ENCODE data around the gene GRIK5. TPM values are rescaled to one million over a fixed set of nuclear protein-coding genes. Genes with fewer than 3 reads are reported as not detected.

Gene GRIK5
- total and polyA plus RNA-seq, 7 experiments from 2014 or later: 0.09 to 3.5 (median 0.74) TPM; not detected in 1

DNA sequence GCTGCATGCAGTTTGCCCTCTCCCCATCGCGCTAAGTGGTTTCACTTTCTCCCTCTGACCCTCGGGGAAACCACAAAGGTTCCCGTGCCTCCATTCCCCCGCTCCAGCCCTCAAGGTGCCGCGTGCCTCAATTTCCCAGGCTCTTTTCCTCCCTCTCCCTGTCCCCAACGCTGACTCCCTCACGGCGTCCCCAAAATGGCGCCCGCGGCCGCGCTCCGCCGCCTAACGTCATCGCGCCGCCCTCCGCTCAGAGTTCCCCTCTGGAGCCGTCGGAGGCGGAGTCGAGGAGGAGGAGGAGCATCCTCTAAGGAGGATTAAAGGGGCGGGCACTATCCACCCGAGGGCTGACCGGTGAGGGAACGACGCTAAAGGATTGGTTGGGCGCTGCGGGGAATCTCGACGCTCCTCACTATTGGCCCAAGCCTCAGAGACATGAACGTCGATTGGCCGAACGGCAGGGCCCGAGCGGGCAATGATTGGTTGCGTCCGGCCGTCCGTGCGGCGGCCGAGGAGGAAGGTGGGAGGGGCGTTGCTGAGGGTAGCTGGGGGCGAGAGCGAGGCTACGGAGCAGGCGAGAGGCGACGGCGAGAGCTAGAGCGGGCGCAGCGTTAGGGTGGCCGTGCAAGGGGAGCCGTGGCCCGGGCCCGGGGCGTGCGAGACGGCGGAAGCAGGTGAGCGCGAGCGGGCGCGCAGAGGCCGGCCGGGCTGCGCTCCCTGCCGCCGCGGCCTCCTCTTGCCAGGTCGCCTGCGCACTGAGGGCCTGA is 5.8 kb upstream of the GRIK5 start, which contains the start of gene ZNF574:
Gene ZNF574 (plus strand): TSS at position 551 of the 764 bp plus-strand sequence. CDS start 2,441 bp downstream, outside the sequence.
- peaks cover 0 to 13% (median 0%) of the 10 kb centered on the region in 5 donors for H3K27me3 Mint-ChIP-seq
- ATAC-seq (peak; percentile 98), DNase-seq (peak; percentile 91 to 99 (median 98))
- Histone ChIP-seq H3K4me3 (ENCODE audit: low read length) (peak within 1 kb of the TSS; percentile 70), H3K9me3 (ENCODE audit: control insufficient read depth in 2 of 3, low read length in 3 of 3) (no peaks in the 10 kb centered on the region), H3K27me3 (ENCODE audit: control insufficient read depth in 2 of 2, insufficient read depth in 2 of 2, low read length in 2 of 2) (no peaks in the 10 kb centered on the region), H3K4me1 (ENCODE audit: control insufficient read depth in 2 of 2, insufficient read depth in 2 of 2, low read length in 2 of 2) (peaks cover 19 to 24% of the 10 kb centered on the region in 2 donors), H3K36me3 (ENCODE audit: control insufficient read depth in 2 of 3, insufficient read depth in 3 of 3, low read length in 3 of 3) (peaks cover 0 to 30% (median 0%) of the 10 kb centered on the region in 3 experiments), H3K27ac (ENCODE audit: low read depth, low read length) (peak within 1 kb of the TSS; percentile 97)
- peak within 1 kb of the TSS; percentile 92 to 100 (median 98) for H3K4me3 Mint-ChIP-seq
- intact Hi-C loops (cut with micrococcal nuclease): loop anchor here (1.0 to 10.0 kb wide), 13 partner anchors 57 to 347 kb away; partner anchors contain the start of genes ARHGEF1 (in 2 of the 2), MEGF8 (in 2 of the 2), POU2F2 (in 2 of the 2) and RABAC1 (in 2 of the 2)
- H3K4me1 Mint-ChIP-seq: peaks cover 26 to 44% (median 38%) of the 10 kb centered on the region in 7 donors
- H3K36me3 Mint-ChIP-seq: peaks cover 0 to 13% (median 0%) of the 10 kb centered on the region in 5 donors
- peak within 1 kb of the TSS; percentile 99 to 100 (median 100) for H3K27ac Mint-ChIP-seq
- no peaks in the 10 kb centered on the region for H3K9me3 Mint-ChIP-seq
- POLR2A ChIA-PET: interaction anchor here (0.5 to 1.7 kb wide), 10 partner anchors 9 to 1728 kb away, joined by 3 to 6 read pairs (median 3); partner anchors contain the start of genes C19orf47 and PLD3
- CTCF ChIA-PET: interaction anchor here (0.6 kb wide), 1 partner anchor 1762 kb away, joined by 3 read pairs; no protein-coding TSS in a partner anchor

DNA sequence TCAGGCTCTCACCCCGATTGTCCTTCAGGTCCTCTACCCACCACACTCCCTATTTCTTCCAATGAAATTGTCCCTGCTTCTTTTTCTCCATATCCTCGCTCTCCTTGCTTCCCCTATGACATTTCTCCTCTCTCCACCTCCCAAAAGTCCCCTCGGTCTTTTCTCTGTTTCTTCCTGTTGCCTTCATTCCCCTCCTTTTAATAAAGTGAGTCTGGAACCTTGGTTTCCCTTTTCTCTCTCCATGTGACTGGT is 5.3 kb upstream of the GRIK5 start:
- H3K27me3 ChIP-seq (ENCODE audit: control insufficient read depth in 2 of 2, insufficient read depth in 2 of 2, low read length in 2 of 2): no peaks in the 10 kb centered on the region
- peak overlapping the region; percentile 92 to 100 (median 98) for H3K4me3 Mint-ChIP-seq
- ATAC-seq: peak; percentile 0
- peak overlapping the region; percentile 70 for H3K4me3 ChIP-seq (ENCODE audit: low read length)
- peak overlapping the region; percentile 99 to 100 (median 100) for H3K27ac Mint-ChIP-seq
- H3K27me3 Mint-ChIP-seq: peaks cover 0 to 18% (median 3%) of the 10 kb centered on the region in 5 donors
- ChIA-PET POLR2A (no interaction called here), CTCF (no interaction called here)
- intact Hi-C loops (cut with micrococcal nuclease): loop anchor here (1.0 to 10.0 kb wide), 8 partner anchors 57 to 347 kb away; partner anchors contain the start of genes ARHGEF1 (in 2 of the 2), ATP1A3 (in 1 of the 2), POU2F2 (in 1 of the 2) and RABAC1 (in 1 of the 2)
- H3K9me3 ChIP-seq (ENCODE audit: control insufficient read depth in 2 of 3, low read length in 3 of 3): no peaks in the 10 kb centered on the region
- DNase-seq: peak in 1 of 9 donors; percentile 15
- peaks cover 0 to 12% (median 0%) of the 10 kb centered on the region in 5 donors for H3K36me3 Mint-ChIP-seq
- H3K36me3 ChIP-seq (ENCODE audit: control insufficient read depth in 2 of 3, insufficient read depth in 3 of 3, low read length in 3 of 3): peaks cover 0 to 25% (median 0%) of the 10 kb centered on the region in 3 experiments
- peaks cover 19 to 24% of the 10 kb centered on the region in 2 donors for H3K4me1 ChIP-seq (ENCODE audit: control insufficient read depth in 2 of 2, insufficient read depth in 2 of 2, low read length in 2 of 2)
- peaks cover 26 to 49% (median 38%) of the 10 kb centered on the region in 7 donors for H3K4me1 Mint-ChIP-seq
- H3K27ac ChIP-seq (ENCODE audit: low read depth, low read length): peak overlapping the region; percentile 97
- no peaks in the 10 kb centered on the region for H3K9me3 Mint-ChIP-seq

GRCh38 chr19:42074513-42075363 is 4.7 kb upstream of the GRIK5 start:
- Histone ChIP-seq H3K36me3 (ENCODE audit: control insufficient read depth in 2 of 3, insufficient read depth in 3 of 3, low read length in 3 of 3) (peaks cover 0 to 20% (median 0%) of the 10 kb centered on the region in 3 experiments), H3K27me3 (ENCODE audit: control insufficient read depth in 2 of 2, insufficient read depth in 2 of 2, low read length in 2 of 2) (no peaks in the 10 kb centered on the region), H3K4me1 (ENCODE audit: control insufficient read depth in 2 of 2, insufficient read depth in 2 of 2, low read length in 2 of 2) (peaks cover 19 to 24% of the 10 kb centered on the region in 2 donors), H3K27ac (ENCODE audit: low read depth, low read length) (peak overlapping the region; percentile 97), H3K4me3 (ENCODE audit: low read length) (peak overlapping the region; percentile 70), H3K9me3 (ENCODE audit: control insufficient read depth in 2 of 3, low read length in 3 of 3) (no peaks in the 10 kb centered on the region)
- DNase-seq: peak in 3 of 9 donors; percentile 11 to 45 (median 21)
- Mint-ChIP-seq H3K4me3 (peak overlapping the region; percentile 92 to 100 (median 98)), H3K4me1 (peaks cover 26 to 50% (median 38%) of the 10 kb centered on the region in 7 donors), H3K36me3 (peaks cover 0 to 10% (median 0%) of the 10 kb centered on the region in 5 donors), H3K9me3 (no peaks in the 10 kb centered on the region), H3K27ac (peak overlapping the region; percentile 99 to 100 (median 100)), H3K27me3 (peaks cover 0 to 21% (median 4%) of the 10 kb centered on the region in 5 donors)
- no peak for ATAC-seq
- intact Hi-C loops (cut with micrococcal nuclease): loop anchor here (1.0 to 10.0 kb wide), 8 partner anchors 58 to 348 kb away; partner anchors contain the start of genes ARHGEF1 (in 2 of the 2), ATP1A3 (in 1 of the 2), POU2F2 (in 1 of the 2) and RABAC1 (in 1 of the 2)
- ChIA-PET POLR2A (no interaction called here), CTCF (no interaction called here)

GRCh38 chr19:42071247-42071646 is 1.2 kb upstream of the GRIK5 start:
- Histone ChIP-seq H3K27ac (ENCODE audit: low read depth, low read length) (no peak overlapping the region), H3K4me1 (ENCODE audit: control insufficient read depth in 2 of 2, insufficient read depth in 2 of 2, low read length in 2 of 2) (peaks cover 6 to 8% of the 10 kb centered on the region in 2 donors), H3K4me3 (ENCODE audit: low read length) (no peak overlapping the region), H3K9me3 (ENCODE audit: control insufficient read depth in 2 of 3, low read length in 3 of 3) (no peaks in the 10 kb centered on the region), H3K27me3 (ENCODE audit: control insufficient read depth in 2 of 2, insufficient read depth in 2 of 2, low read length in 2 of 2) (peaks cover 0 to 2% of the 10 kb centered on the region in 2 donors), H3K36me3 (ENCODE audit: control insufficient read depth in 2 of 3, insufficient read depth in 3 of 3, low read length in 3 of 3) (no peaks in the 10 kb centered on the region)
- CTCF ChIA-PET: interaction anchor here (0.5 kb wide), 1 partner anchor 26 kb away, joined by 3 read pairs; no protein-coding TSS in a partner anchor
- ATAC-seq: no peak
- Mint-ChIP-seq H3K36me3 (peaks cover 0 to 4% (median 0%) of the 10 kb centered on the region in 5 donors), H3K27me3 (peaks cover 0 to 22% (median 4%) of the 10 kb centered on the region in 5 donors), H3K4me1 (peaks cover 7 to 29% (median 18%) of the 10 kb centered on the region in 7 donors), H3K27ac (peak overlapping the region in 1 of 9 donors; percentile 11), H3K4me3 (no peak overlapping the region), H3K9me3 (no peaks in the 10 kb centered on the region)
- intact Hi-C loops (cut with micrococcal nuclease): loop anchor here (10.0 kb wide), 1 partner anchor 186 kb away; the partner anchor contains the start of gene ARHGEF1 (in 2 of the 2)
- DNase-seq: no peak
- POLR2A ChIA-PET: no interaction called here

- Mint-ChIP-seq H3K27ac (no peak overlapping the region), H3K9me3 (no peaks in the 10 kb centered on the region), H3K4me1 (peaks cover 0 to 12% (median 6%) of the 10 kb centered on the region in 7 donors), H3K27me3 (peaks cover 0 to 20% (median 7%) of the 10 kb centered on the region in 5 donors), H3K4me3 (no peak overlapping the region), H3K36me3 (no peaks in the 10 kb centered on the region)
- ChIA-PET POLR2A (no interaction called here), CTCF (no interaction called here)
- ATAC-seq (peak; percentile 18), DNase-seq (no peak)
- no peak overlapping the region for H3K27ac ChIP-seq (ENCODE audit: low read depth, low read length)
- peaks cover 0 to 2% of the 10 kb centered on the region in 2 donors for H3K27me3 ChIP-seq (ENCODE audit: control insufficient read depth in 2 of 2, insufficient read depth in 2 of 2, low read length in 2 of 2)
- no peaks in the 10 kb centered on the region for H3K4me1 ChIP-seq (ENCODE audit: control insufficient read depth in 2 of 2, insufficient read depth in 2 of 2, low read length in 2 of 2)
- intact Hi-C loops (cut with micrococcal nuclease): no loop called here
- no peak overlapping the region for H3K4me3 ChIP-seq (ENCODE audit: low read length)
- no peaks in the 10 kb centered on the region for H3K9me3 ChIP-seq (ENCODE audit: control insufficient read depth in 2 of 3, low read length in 3 of 3)
- H3K36me3 ChIP-seq (ENCODE audit: control insufficient read depth in 2 of 3, insufficient read depth in 3 of 3, low read length in 3 of 3): no peaks in the 10 kb centered on the region
Observed at GRCh38 chr19:42068756-42069571, 1.0 kb downstream of the GRIK5 start.
